HG03439 (cell line): ENCODE data around the gene KANSL1.
"Not testable (repeated sequence)": the region's sequence is repeated elsewhere in the genome, so short reads cannot be mapped to it uniquely, and the experiment has no call there.

ENCODE experiments used
- ATAC-seq: cut with Tn5 transposase; IDR thresholded peaks from one replicate; pipeline ENCODE4 v1.9.1; 2021; ENCODE audit warnings: mild to moderate bottlenecking, moderate library complexity; ENCODE audit not compliant: unreplicated experiment

Gene KANSL1

DNA sequence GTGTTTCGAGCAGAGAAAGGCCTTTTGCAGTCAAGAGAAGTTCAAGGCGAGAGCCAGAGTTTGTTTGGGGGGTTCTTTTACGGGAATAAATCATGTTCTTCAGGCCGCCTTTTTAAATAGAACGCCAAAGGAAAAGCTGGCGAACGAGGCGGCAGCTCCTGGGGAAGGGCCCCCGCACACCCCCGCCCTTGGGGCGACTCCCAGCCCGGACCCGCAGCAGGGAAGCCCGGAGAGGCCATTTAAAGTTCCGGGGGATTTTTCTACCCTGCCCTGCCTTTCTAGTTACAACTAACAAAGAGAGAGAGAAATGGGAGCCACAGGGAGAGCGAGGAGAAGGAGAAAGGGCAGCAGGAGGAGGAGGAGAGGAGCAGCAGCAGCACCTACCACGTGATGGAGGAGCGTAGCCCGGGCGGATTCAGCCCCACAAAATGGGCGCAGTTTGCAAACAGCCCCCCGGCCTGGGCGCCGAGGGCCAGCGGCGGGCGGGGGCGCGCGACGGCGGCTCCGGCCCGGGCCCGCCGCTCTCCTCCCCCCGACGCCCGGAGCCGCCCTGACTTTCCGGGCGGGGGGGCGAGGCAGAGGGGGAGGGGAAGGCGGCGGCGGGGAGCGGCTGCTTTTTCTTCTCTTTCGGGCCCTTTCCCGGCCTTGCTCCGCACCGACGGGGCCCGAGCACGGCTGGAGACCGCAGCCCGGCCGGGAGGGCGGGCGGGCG lies 634 bp downstream of the KANSL1 start:
- ATAC-seq, result peak; percentile 35

DNA sequence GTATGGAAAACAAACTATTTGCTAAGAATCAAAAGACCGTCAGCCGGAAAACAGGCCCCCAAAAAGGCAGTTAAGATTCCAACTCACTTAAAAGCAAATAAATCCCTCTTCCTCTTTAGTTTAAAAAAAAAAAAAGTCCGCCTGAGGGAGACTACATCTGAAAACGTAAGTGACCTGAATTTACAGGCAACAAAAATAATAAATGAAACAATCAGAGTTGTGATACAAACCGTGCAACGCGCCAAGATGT lies 1.1 kb downstream of the KANSL1 start:
- no peak for ATAC-seq

DNA sequence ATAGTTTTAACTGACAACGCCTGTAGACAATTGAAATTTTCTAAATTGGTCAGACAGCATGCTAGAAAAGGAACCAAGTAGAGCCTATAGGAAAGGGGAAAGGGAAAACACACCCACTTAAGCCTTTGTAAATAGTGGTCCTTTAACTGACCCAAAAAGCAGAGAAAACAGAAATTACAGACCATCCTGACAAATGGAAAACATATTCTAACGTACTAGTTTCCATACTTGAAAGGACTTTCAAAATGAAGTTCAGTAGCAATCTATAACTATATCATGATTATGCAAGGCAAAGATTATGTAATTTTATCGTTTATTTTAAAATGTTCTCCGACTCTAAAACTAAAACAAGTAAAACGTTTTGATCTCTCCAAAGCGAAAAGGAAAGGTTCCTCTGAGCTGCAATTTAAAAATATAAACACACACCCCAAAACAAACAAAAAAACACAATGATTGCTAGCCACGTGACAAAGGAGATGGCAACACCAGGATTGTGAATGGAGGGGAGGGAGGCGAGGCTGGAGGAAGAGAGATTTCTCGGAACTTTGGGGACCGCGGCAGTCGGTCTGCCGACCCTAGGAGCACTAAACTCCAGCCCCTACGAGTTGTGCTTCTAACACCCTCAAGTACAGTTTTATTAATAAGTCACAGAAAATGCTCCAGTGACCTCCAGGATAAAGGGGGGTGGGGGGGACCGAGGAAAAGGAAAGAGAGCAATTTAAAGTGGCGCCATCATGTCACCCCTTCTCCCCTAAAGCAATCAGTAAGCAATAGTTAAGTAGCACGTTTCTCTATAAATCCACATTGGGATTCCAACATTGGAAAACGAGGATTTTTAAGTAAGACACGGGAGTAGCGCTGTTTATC lies 1.7 kb downstream of the KANSL1 start:
- no peak for ATAC-seq

DNA sequence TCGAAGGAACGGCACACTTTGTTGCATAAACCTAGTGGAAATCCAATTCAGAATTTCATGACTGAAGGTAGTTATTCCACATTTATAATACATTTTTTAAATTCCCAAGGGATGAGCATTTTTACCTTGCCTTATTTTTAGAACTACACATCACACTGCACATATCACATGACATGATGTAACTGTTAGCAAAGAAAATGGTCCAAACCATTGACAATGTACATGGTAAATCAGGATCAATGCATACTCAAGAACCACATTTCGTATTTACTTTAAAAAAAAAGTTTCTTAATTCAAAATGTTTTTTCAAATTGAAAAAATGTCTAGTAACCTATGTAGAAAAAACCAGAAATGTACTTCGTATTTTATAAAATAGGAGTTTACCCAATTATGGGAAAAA lies 2.5 kb downstream of the KANSL1 start:
- no peak for ATAC-seq

DNA sequence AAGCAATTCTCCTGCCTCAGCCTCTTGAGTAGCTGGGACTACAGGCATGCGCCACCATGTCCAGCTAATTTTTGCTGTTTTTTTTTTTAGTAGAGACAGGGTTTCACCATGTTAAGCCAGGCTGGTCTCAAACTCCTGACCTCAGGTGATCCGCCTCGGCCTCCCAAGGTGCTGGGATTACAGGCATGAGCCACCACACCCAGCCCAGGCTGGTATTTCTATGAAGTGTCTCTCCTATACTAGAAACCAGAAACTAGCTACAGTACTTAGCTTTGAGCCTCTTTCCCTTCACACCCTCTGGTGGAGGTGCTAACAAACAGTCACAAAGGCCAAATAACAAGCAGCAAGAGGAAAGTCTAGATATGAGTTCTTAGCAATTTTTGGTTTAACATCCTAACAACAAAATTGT lies 6.4 kb downstream of the KANSL1 start:
- ATAC-seq, result not testable (repeated sequence)

DNA sequence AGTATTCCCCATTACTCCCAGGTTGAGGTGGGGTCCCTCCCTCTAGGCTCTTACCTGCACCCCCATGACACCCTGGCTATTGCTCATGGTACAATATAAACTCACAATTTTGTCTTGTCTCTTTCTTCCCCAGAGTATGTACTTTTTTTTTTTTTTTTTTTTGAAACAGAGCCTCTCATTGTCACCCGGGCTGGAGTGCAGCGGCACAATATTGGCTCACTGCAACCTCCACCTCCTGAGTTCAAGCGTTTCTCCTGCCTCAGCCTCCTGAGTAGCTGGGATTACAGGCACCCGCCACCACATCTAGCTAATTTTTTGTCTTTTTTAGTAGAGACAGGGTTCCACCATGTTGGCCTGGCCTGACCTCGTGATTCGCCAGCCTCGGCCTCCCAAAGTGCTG lies 8.5 kb downstream of the KANSL1 start:
- no peak for ATAC-seq

DNA sequence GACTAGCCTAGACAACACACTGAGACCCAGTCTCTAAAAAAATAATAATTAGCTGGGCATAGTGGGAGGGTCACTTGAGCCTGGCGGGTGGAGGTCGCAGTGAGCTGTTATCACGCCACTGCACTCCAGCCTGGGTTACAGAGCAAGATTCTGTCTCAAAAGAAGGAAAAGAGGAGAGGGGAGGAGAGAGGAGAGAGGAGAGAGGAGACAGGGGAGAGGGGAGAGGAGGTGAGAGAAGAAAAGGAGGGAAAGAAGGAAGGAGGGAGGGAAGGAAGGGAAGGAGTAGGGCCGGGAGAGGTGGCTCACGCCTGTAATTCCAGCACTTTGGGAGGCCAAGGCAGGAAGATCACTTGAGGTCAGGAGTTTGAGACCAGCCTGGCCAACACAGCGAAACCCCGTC lies 9.8 kb downstream of the KANSL1 start:
- ATAC-seq, result not testable (repeated sequence)

DNA sequence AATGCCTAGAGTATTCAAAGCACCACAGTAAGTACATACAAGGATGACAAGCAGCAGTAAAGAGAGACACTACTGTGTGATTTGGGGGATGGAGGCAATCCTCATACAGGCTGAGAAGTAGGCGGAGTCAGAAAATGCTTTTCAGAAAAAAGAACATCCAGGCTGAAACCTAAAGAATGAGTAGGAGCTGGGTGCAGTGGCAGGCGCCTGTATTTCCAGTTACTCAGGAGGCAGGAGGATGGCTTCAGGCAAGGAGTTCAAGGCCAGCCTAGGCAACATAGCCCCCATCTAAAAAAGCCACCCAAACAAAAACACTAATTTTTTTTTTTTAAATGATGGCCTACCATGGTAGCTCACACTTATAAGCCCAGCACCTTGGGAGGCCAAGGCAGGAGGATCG lies 10.3 kb downstream of the KANSL1 start:
- ATAC-seq, result no peak

DNA sequence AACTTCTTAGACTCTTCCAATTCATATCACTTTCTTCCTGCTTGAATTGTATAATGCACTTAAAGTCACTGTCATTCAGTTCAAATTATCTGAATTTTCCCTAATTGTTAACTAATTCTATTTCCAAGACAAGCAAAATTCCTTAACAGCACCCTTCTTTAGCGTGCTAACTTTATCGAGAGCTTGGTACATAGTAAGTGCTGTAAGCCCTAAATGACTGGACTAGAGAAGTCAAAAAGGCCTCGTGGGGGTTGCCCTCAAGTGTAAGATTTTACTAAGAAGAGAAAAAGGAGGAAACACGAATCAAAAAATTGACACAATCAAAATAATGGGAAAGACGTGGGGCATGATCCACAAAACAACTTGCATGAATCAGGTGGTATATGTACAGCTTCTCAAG lies 11.3 kb downstream of the KANSL1 start:
- ATAC-seq, result no peak

DNA sequence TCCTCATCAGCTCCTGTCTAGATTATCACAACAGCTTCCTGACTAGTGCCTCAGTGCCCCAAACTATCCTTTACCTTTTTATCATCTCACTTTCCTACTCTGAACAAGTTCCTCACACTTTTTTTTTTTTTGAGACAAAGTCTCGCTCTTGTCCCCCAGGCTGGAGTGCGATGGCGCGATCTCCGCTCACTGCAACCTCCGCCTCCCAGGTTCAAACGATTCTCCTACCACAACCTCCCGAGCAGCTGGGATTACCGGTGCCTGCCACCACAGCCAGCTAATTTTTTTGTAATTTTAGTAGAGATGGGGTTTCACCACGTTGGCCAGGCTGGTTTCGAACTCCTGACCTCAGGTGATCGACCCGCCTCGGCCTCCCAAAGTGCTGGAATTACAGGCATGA lies 11.9 kb downstream of the KANSL1 start:
- ATAC-seq, result not testable (repeated sequence)

DNA sequence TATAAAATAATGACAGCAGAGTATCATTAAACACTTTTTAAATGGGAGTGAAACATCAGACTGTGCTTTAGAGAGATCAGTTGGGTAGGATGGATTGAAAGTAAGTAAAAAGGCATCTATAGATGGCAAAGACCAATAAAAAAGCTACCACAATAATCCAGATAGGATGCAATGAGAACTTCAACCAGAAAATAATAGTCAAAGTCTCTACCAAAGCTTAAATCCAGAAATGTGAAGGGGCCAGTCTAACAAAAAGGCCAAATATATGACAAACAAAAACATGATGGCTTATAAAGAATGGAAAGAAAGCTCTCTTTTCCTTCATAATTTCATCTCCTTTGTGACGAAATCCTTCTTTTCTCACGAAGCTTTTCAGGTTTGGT lies 12.3 kb downstream of the KANSL1 start:
- ATAC-seq, result no peak

DNA sequence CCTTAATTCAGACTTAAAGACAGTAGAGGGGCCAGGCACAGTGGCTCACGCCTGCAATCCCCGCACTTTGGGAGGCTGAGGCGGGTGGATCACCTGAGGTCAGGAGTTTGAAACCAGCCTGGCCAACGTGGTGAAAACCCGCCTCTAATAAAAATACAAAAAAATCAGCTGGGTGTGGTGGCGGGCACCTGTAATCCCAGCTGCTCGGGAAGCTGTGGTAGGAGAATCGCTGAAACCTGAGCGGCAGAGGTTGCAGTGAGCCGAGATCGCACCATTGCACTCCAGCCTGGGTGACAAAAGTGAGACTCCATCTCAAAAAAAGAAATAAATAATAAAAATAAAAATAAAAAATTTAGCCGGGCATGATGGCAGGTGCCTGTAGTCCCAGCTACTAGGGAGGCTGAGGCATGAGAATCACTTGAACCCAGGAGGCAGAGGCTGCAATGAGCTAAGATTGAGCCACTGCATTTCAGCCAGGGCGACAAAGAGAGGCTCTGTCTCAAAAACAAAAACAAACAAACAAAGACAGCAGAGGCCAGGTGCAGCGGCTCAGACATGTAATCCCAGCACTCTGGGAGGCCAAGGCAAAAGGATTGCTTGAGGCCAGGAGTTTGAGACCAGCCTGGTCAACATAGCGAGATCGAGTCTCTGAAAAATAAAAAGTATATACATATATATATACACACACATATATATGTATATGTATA lies 12.9 kb downstream of the KANSL1 start:
- not testable (repeated sequence) for ATAC-seq

DNA sequence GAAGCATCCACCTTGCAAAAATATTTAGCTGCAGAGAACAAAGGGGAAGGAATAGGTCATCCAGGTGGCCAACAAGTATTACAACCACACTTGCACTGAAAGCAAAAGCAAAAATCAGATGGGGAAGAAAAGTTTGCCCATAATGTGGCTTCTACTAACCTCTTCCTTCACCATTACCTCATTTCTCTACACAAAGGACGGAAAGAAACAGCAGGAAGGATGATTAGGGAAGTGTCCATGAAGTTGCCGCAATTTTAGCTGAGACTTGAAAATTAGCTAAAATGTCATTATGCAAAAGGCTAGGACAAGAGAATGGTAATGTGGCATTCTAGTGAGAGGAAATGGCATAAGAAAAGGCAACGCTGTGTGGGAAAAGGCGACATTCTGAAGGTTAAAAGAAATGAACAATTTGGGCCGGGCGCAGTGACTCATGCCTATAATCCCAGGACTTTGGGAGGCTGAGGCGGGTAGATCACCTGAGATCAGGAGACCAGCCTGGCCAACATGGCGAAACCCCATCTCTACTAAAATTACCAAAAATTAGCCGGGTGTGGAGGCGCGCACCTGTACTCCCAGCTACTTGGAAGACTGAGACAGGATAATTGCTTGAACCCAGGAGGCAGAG lies 13.7 kb downstream of the KANSL1 start:
- no peak for ATAC-seq

DNA sequence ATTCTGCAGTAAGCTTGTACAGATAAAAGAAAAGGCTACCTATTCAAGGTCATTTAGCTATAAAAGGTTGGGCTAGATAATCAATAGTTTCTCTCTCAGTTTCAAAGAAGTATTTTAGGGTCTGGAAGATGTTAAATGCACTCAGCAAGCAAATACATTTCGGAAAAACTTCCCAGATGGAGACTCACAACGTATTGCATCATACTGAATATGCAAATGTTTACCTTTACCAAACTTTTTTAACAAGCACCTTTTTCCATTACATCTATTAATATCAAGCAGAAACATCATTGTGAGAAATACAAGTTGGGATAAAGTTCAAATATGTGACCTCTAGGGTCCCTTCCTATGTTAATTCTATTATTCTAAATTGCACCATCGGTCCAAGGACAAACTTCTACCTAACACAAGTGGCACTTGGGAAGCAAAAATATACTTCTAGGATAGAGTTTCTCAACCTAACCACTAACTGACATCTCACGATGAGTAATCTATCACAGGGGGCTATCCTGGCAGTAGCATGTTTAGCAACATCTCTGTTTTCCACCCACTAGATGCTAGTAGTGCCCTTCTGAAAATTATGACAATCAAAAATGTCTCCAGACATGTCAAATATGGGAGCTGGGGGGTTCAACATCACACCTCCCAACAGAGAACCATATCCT lies 14.5 kb downstream of the KANSL1 start:
- no peak for ATAC-seq

DNA sequence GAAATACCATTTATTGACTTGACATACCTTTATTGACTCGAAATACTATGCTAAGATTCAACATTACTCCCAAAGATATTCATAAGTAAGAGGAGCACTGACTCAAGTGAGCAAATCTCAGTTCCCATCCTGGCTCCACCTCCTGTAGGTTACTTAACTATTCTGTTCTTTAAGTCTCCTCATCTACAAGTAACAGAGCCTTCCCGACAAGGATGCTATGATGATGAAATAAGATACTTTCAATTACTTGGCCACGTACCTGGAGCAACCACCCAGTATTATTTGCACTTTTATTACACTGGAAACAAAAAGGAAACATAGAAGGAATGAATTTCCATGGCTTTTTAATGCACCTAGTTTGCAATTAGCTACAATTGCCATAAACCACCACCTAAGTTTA lies 16.3 kb downstream of the KANSL1 start:
- no peak for ATAC-seq

DNA sequence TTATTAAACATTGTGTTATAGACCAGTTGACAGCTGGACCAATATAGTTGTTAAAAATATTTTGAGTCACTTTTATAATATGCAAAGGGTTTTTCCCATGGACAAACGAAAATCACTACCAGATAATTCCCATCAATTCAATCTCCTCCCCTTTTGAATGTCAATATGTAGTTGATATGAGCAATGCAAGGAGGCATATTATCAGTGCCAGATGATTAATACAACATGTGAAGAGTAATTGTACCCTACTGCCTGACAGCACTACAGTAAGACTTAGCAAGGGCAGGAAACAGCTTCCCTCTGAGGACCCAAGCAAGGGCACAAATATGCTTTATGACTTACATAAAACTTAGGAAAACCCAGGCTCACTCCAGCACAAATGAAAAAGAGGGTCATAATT lies 17.3 kb downstream of the KANSL1 start:
- ATAC-seq, result no peak

DNA sequence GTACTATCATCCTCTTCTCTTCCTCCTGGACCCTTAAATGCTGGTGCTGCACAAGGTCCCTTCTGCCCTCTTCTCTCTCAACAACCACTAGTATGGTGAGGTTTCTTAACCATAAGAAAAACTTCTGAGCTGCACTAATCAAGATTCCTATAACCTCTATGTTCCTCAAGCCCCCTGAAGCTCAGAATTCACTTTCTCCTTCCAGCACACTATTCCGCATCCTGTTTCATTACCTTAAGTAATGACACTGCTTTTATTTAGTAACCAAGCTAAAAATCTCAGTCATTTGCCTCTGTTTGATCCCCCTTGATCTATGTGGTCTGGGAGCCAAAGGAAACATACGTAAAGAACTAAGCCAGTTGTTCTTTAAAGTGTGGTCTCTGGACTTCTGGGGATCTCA lies 20.1 kb downstream of the KANSL1 start:
- no peak for ATAC-seq

DNA sequence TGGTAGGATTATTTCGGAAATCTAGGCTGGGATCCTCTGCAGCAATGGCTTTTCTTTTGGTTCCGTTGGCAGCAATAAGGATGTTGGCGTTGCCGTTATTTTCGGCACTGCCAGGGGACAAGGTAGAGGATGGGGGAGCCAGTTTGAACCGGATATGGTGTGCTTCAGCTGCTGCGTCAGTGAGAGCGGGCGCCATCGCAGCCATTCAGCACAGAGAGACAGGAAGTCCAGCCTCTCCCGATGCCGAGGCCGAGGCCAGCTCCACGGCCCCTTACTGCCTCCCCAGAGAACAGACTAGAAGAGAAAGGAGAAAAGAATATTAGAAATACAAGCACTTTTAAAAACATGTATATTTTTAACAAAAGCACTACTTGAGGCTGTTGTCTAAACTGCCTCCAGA lies 21.3 kb downstream of the KANSL1 start:
- no peak for ATAC-seq

DNA sequence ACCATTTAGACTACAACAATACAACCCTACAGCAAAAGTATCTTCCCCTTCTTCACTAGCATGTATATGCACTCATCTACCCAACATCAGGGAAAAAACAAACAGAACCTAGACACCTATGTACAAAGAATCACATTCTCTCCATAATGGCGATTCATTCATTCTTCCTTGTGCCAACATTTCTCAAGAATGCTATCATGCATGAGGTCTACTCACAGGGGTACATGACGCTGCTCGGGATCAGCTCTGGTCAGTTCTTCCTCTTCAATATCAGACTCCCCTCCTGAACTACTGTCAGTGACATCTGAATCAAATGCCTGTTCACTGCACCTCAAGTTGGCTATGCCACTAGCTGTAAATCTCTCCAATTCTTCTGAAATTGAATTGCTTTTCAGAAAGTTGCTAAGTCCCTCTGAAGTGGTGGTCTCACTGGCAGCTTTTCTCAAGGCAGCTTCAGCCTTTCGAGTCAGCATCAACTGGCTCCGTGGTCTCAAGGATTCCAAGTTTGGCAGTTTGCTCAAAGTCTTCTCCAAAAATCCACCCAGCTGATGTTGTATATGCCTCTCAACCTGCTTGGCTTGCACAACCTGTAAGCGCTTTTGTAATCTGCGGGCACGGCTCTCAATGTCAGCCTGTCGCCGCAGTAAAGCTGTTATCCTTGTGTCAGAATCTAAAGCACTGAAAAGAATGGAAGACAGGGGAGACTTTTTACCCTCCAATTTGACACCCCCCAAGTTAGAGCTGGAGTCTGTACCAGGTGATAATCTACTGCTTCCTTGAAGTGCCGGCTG lies 22.4 kb downstream of the KANSL1 start:
- ATAC-seq, result no peak

DNA sequence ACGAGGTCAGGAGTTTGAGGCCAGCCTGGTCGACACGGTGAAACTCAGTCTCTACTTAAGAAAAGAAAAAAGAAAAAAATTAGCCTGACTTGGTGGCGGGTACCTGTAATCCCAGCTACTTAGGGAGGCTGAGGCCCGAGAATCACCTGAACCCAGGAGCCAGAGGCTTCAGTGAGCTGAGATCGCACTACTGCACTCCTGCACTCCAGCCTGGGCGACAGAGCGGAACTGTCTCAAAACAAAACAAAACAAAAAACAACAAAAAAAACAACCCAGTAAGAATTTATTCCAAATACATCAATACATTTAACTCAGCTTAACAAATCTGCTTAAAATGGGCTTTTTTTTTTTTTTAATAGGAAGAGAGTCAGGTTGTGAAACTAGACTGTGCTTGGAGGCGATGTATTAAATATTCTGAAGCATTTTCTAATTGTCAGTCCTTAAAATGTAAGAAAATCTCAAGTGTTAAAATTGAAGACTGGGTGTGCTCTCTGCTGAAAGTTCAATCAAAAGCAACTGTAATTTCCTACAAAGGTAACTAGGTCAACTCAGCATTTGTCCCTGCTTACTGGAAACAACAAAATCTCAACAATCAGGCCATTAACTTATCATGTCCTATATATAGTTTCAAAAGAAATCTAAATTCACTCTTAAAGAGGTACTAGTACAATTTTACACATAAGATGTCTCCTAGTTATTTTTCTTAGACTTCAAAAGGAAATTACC lies 23.2 kb downstream of the KANSL1 start:
- ATAC-seq, result no peak
